DND-41 (cell line): Measurements from ENCODE around the gene ZNF526.

Experiments used
- EZH2 ChIP-seq: IDR thresholded peaks from 3 replicates; pipeline ENCODE4 v1.6.1; 2012; ENCODE audit warnings: borderline replicate concordance, low read depth, mild to moderate bottlenecking, moderate library complexity, low read length, inconsistent platforms; ENCODE audit not compliant: severe bottlenecking
- TF ChIP-seq, protein P1 (sequence below): IDR thresholded peaks from 2 replicates; pipeline ENCODE4 v1.5.1; 2012; ENCODE audit warnings: borderline replicate concordance, low read length, moderate library complexity, mild to moderate bottlenecking; ENCODE audit not compliant: poor library complexity, severe bottlenecking; ENCODE audit errors: extremely low read depth

- TF ChIP-seq, protein P1, sequence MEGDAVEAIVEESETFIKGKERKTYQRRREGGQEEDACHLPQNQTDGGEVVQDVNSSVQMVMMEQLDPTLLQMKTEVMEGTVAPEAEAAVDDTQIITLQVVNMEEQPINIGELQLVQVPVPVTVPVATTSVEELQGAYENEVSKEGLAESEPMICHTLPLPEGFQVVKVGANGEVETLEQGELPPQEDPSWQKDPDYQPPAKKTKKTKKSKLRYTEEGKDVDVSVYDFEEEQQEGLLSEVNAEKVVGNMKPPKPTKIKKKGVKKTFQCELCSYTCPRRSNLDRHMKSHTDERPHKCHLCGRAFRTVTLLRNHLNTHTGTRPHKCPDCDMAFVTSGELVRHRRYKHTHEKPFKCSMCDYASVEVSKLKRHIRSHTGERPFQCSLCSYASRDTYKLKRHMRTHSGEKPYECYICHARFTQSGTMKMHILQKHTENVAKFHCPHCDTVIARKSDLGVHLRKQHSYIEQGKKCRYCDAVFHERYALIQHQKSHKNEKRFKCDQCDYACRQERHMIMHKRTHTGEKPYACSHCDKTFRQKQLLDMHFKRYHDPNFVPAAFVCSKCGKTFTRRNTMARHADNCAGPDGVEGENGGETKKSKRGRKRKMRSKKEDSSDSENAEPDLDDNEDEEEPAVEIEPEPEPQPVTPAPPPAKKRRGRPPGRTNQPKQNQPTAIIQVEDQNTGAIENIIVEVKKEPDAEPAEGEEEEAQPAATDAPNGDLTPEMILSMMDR = no peak
- no peak for TF ChIP-seq EZH2
Observed at GRCh38 chr19:42255766-42256745, 35.9 kb downstream of the ZNF526 start.
